B cell (primary cell): ENCODE results near the gene RBP3. TPM values are rescaled to one million over a fixed set of nuclear protein-coding genes. Genes with fewer than 3 reads are reported as not detected.

Experiments used
- ATAC-seq: fragments of 200-7000 bp; cut with Tn5 transposase; one replicate; pipeline ENCODE4 v1.10.0; 2021; ENCODE audit warnings: low read depth, mild to moderate bottlenecking, moderate number of reproducible peaks, moderate library complexity
- CTCF ChIA-PET: fragments of 350-600 bp; sonication (Branson Sonifier 250); formaldehyde crosslinking; loops from one replicate; lab custom pipeline; 2021; ENCODE audit warnings: antibody characterized with exemption, inconsistent platforms; lab: Charles Lee
- POLR2A ChIA-PET: fragments of 350-600 bp; sonication (Branson Sonifier 250); formaldehyde crosslinking; loops from one replicate; lab custom pipeline; 2021; ENCODE audit warnings: antibody characterized with exemption; lab: Charles Lee
- DNase-seq: peaks from one replicate; pipeline ENCODE4 v3.0.0; 2013
- H2AFZ ChIP-seq: 2 replicates; pipeline ENCODE4 v1.6.1; 2012; ENCODE audit warnings: mild to moderate bottlenecking, low read depth, low read length; ENCODE audit not compliant: insufficient read depth, poor library complexity, severe bottlenecking
- H3K27ac ChIP-seq, 2 donors: 1 replicate in 1 of 2; 2 replicates in 1 of 2; pipeline ENCODE4 v1.5.1; 2012 to 2013; ENCODE audit warnings: low read length in 2 of 2, mild to moderate bottlenecking in 2 of 2, moderate library complexity in 1 of 2
- H3K27me3 ChIP-seq, 4 experiments: fragments of 200-600 bp in 1 of 4; sonication (generic) in 1 of 4; replicated peaks in 1 of 4; 1 replicate in 2 of 4; 2 replicates in 2 of 4; pipeline versions ENCODE4 v1.6.1 to v1.7.0; 2013 to 2016; ENCODE audit warnings: low read length in 3 of 4, mild to moderate bottlenecking in 2 of 4, mixed read lengths in 1 of 4, moderate library complexity in 1 of 4; ENCODE audit not compliant: insufficient read depth in 4 of 4, control insufficient read depth in 3 of 4; ENCODE audit errors: control extremely low read depth in 1 of 4
- H3K36me3 ChIP-seq, 2 experiments: replicated peaks in 1 of 2; 1 replicate in 1 of 2; 2 replicates in 1 of 2; pipeline versions ENCODE4 v1.6.1 to v1.7.1; 2013; ENCODE audit warnings: low read length in 1 of 2; ENCODE audit not compliant: insufficient read depth in 2 of 2, control insufficient read depth in 1 of 2; ENCODE audit errors: control extremely low read depth in 1 of 2, extremely low read depth in 1 of 2
- H3K4me1 ChIP-seq, 2 donors: fragments of 200-600 bp in 1 of 2; sonication (generic) in 1 of 2; 1 replicate in 1 of 2; 2 replicates in 1 of 2; pipeline versions ENCODE4 v1.5.1 to v1.6.1; 2013 to 2017; ENCODE audit warnings: low read length in 2 of 2; ENCODE audit not compliant: control insufficient read depth in 2 of 2, insufficient read depth in 2 of 2
- H3K4me2 ChIP-seq: replicated peaks from 2 replicates; pipeline ENCODE3; 2012; ENCODE audit warnings: mild to moderate bottlenecking, low read depth, low read length; ENCODE audit not compliant: poor library complexity, severe bottlenecking
- H3K4me3 ChIP-seq, 5 experiments: fragments of 200-600 bp in 1 of 5; sonication (generic) in 1 of 5; 1 replicate in 3 of 5; 2 replicates in 2 of 5; pipeline versions ENCODE4 v1.5.1 to v1.7.0; 2011 to 2016; ENCODE audit warnings: low read length in 4 of 5, mild to moderate bottlenecking in 4 of 5, low read depth in 2 of 5, control low read depth in 1 of 5, moderate library complexity in 1 of 5; ENCODE audit not compliant: insufficient read depth in 1 of 5; ENCODE audit errors: control extremely low read depth in 1 of 5, extremely low read depth in 1 of 5
- H3K79me2 ChIP-seq: fragments of 200-600 bp; sonication (generic); one replicate; pipeline ENCODE4 v1.6.0; 2016; ENCODE audit warnings: low read length; ENCODE audit not compliant: control insufficient read depth, insufficient read depth
- H3K9ac ChIP-seq: fragments of 200-600 bp; sonication (generic); 2 replicates; pipeline ENCODE4 v1.6.1; 2017; ENCODE audit warnings: mild to moderate bottlenecking, low read length, moderate library complexity
- H3K9me3 ChIP-seq, 3 donors: one replicate each; pipeline versions ENCODE4 v1.6.1 to v1.7.1; 2013; ENCODE audit warnings: low read length in 2 of 3; ENCODE audit not compliant: control insufficient read depth in 2 of 3, insufficient read depth in 1 of 3; ENCODE audit errors: control extremely low read depth in 1 of 3
- H4K20me1 ChIP-seq: 2 replicates; pipeline ENCODE4 v1.6.0; 2012; ENCODE audit warnings: mild to moderate bottlenecking, low read length; ENCODE audit not compliant: insufficient read depth, control insufficient read depth, poor library complexity, severe bottlenecking
- H3K27ac Mint-ChIP-seq: one replicate; pipeline ENCODE4 v1.8.0; 2021; ENCODE audit warnings: mixed read lengths
- H3K27me3 Mint-ChIP-seq: one replicate; pipeline ENCODE4 v1.8.0; 2021; ENCODE audit warnings: mixed read lengths
- H3K4me1 Mint-ChIP-seq: one replicate; pipeline ENCODE4 v1.8.0; 2021; ENCODE audit warnings: mixed read lengths
- H3K4me3 Mint-ChIP-seq: one replicate; pipeline ENCODE4 v1.8.0; 2021; ENCODE audit warnings: mixed read lengths
- H3K9me3 Mint-ChIP-seq: one replicate; pipeline ENCODE4 v1.8.0; 2022; ENCODE audit warnings: mixed read lengths; ENCODE audit not compliant: insufficient read depth
- CTCF ChIP-seq: fragments of 200-600 bp; IDR thresholded peaks from one replicate; pipeline ENCODE4 v1.8.0; 2022; ENCODE audit warnings: antibody characterized with exemption, mild to moderate bottlenecking
- EZH2 ChIP-seq: IDR thresholded peaks from 2 replicates; pipeline ENCODE4 v1.6.1; 2012; ENCODE audit warnings: borderline replicate concordance, low read depth, mild to moderate bottlenecking, moderate library complexity, low read length; ENCODE audit not compliant: insufficient read depth, poor library complexity, severe bottlenecking
- WGBS: methylation state at CpG from one replicate; pipeline ENCODE4 v1.1.5; 2013; ENCODE audit warnings: missing lambda C conversion rate; ENCODE audit not compliant: insufficient coverage; 5-methylcytosine and 5-hydroxymethylcytosine counted together
- intact Hi-C: fragments of 100-400 bp; cut with micrococcal nuclease; formaldehyde crosslinking; loops from one replicate; pipeline ENCODE4 v1.10.0; 2022
- polyA plus RNA-seq: library from polyadenylated mRNA; depleted of rRNA; stranded (reverse); fragments of >200 nt; gene quantifications from 2 replicates; pipeline ENCODE4 v1.2.3, GENCODE V29; 2012
- total RNA-seq, 2 donors: library from RNA; stranded (reverse); fragments of 120-200 nt in 1 of 2; gene quantifications; 1 replicate in 1 of 2; 2 replicates in 1 of 2; pipeline versions ENCODE4 v1.2.3 to v1.2.4, GENCODE V29; 2013 to 2022

The RBP3 gene
- total and polyA plus RNA-seq, 2 donors (not counting 1 experiment from before 2014, with no cell fraction given): not detected

GRCh38 chr10:47405857-47406547 lies 57.8 kb downstream of the RBP3 start:
- no peak overlapping the region for H2AFZ ChIP-seq
- ChIA-PET CTCF (no interaction called here), POLR2A (no interaction called here)
- intact Hi-C loops: no loop called here
- H3K36me3 ChIP-seq: no peaks in the 10 kb centered on the region
- no peaks in the 10 kb centered on the region for H3K9me3 ChIP-seq
- H3K79me2 ChIP-seq: no peaks in the 10 kb centered on the region
- no peak overlapping the region for H3K4me3 Mint-ChIP-seq
- no peak for ATAC-seq
- no peaks in the 10 kb centered on the region for H3K27me3 ChIP-seq
- H3K4me1 ChIP-seq: no peaks in the 10 kb centered on the region
- H3K9me3 Mint-ChIP-seq: no peaks in the 10 kb centered on the region
- H3K4me1 Mint-ChIP-seq: no peaks in the 10 kb centered on the region
- H4K20me1 ChIP-seq: no peaks in the 10 kb centered on the region
- no peak overlapping the region for H3K27ac Mint-ChIP-seq
- TF ChIP-seq EZH2 (no peak), CTCF (no peak)
- no peak overlapping the region for H3K4me3 ChIP-seq
- no peak for DNase-seq
- no peak overlapping the region for H3K9ac ChIP-seq
- H3K27ac ChIP-seq: no peak overlapping the region
- peaks cover 7% of the 10 kb centered on the region for H3K27me3 Mint-ChIP-seq
- H3K4me2 ChIP-seq: no peak overlapping the region
- 89% methylated on average over 9 of the region's 11 CpGs for WGBS

GRCh38 chr10:47406548-47406869 lies 58.3 kb downstream of the RBP3 start:
- Histone ChIP-seq H3K27ac (no peak overlapping the region), H3K36me3 (no peaks in the 10 kb centered on the region), H3K27me3 (no peaks in the 10 kb centered on the region), H2AFZ (no peak overlapping the region), H3K4me2 (no peak overlapping the region), H3K4me1 (no peaks in the 10 kb centered on the region), H3K9me3 (no peaks in the 10 kb centered on the region), H4K20me1 (no peaks in the 10 kb centered on the region), H3K79me2 (no peaks in the 10 kb centered on the region), H3K4me3 (no peak overlapping the region), H3K9ac (no peak overlapping the region)
- DNase-seq: no peak
- TF ChIP-seq EZH2: no peak
- no peak for TF ChIP-seq CTCF
- intact Hi-C loops: no loop called here
- H3K27me3 Mint-ChIP-seq: peaks cover 3% of the 10 kb centered on the region
- WGBS: 94% methylated on average over 4 of the region's 4 CpGs
- ChIA-PET POLR2A (no interaction called here), CTCF (no interaction called here)
- H3K9me3 Mint-ChIP-seq: no peaks in the 10 kb centered on the region
- no peak overlapping the region for H3K27ac Mint-ChIP-seq
- H3K4me1 Mint-ChIP-seq: no peaks in the 10 kb centered on the region
- ATAC-seq: no peak
- H3K4me3 Mint-ChIP-seq: no peak overlapping the region
